ENCODE data around the gene ESX1.

The ESX1 gene

GRCh38 chrX:104285201-104285600 is 30.5 kb upstream of the ESX1 start:
- no peak for TF ChIP-seq REST (IDR thresholded peaks at IDR 0.05; ENCODE audit: insufficient read depth in 1 of 2, low read depth in 2 of 2, low read length in 2 of 2)
- TF ChIP-seq POLR2AphosphoS5 (IDR thresholded peaks at IDR 0.05; ENCODE audit: low read depth, low read length), result no peak
- no peak for TF ChIP-seq SIN3A (IDR thresholded peaks at IDR 0.05; ENCODE audit: borderline replicate concordance, insufficient read depth, low read length)
- no peak for TF ChIP-seq TAF1 (IDR thresholded peaks at IDR 0.05; ENCODE audit: borderline replicate concordance, insufficient read depth, low read length)
- TF ChIP-seq FOXP2 (optimal IDR thresholded peaks at IDR 0.05; ENCODE audit: borderline replicate concordance, extremely low read depth, extremely low read length, insufficient read depth), result no peak

GRCh38 chrX:104284507-104284906 is 29.8 kb upstream of the ESX1 start:
- TF ChIP-seq REST (IDR thresholded peaks at IDR 0.05; ENCODE audit: insufficient read depth in 1 of 2, low read depth in 2 of 2, low read length in 2 of 2) (no peak), POLR2AphosphoS5 (IDR thresholded peaks at IDR 0.05; ENCODE audit: low read depth, low read length) (no peak), TAF1 (IDR thresholded peaks at IDR 0.05; ENCODE audit: borderline replicate concordance, insufficient read depth, low read length) (no peak), SIN3A (IDR thresholded peaks at IDR 0.05; ENCODE audit: borderline replicate concordance, insufficient read depth, low read length) (no peak), FOXP2 (optimal IDR thresholded peaks at IDR 0.05; ENCODE audit: borderline replicate concordance, extremely low read depth, extremely low read length, insufficient read depth) (no peak)

- TF ChIP-seq POLR2AphosphoS5 (IDR thresholded peaks at IDR 0.05; ENCODE audit: low read depth, low read length) (no peak), REST (IDR thresholded peaks at IDR 0.05; ENCODE audit: insufficient read depth in 1 of 2, low read depth in 2 of 2, low read length in 2 of 2) (no peak), FOXP2 (optimal IDR thresholded peaks at IDR 0.05; ENCODE audit: borderline replicate concordance, extremely low read depth, extremely low read length, insufficient read depth) (no peak), SIN3A (IDR thresholded peaks at IDR 0.05; ENCODE audit: borderline replicate concordance, insufficient read depth, low read length) (no peak), TAF1 (IDR thresholded peaks at IDR 0.05; ENCODE audit: borderline replicate concordance, insufficient read depth, low read length) (no peak)
These were observed 27.5 kb upstream of the ESX1 start for GRCh38 chrX:104282166-104282725.

GRCh38 chrX:104281564-104281963 is 26.8 kb upstream of the ESX1 start:
- no peak for TF ChIP-seq SIN3A (IDR thresholded peaks at IDR 0.05; ENCODE audit: borderline replicate concordance, insufficient read depth, low read length)
- no peak for TF ChIP-seq TAF1 (IDR thresholded peaks at IDR 0.05; ENCODE audit: borderline replicate concordance, insufficient read depth, low read length)
- TF ChIP-seq POLR2AphosphoS5 (IDR thresholded peaks at IDR 0.05; ENCODE audit: low read depth, low read length), result no peak
- no peak for TF ChIP-seq FOXP2 (optimal IDR thresholded peaks at IDR 0.05; ENCODE audit: borderline replicate concordance, extremely low read depth, extremely low read length, insufficient read depth)
- no peak for TF ChIP-seq REST (IDR thresholded peaks at IDR 0.05; ENCODE audit: insufficient read depth in 1 of 2, low read depth in 2 of 2, low read length in 2 of 2)

Measured in PFSK-1 (cell line).